DND-41 (cell line): Measurements from ENCODE around the gene SPATA18.

Experiments used
- ATAC-seq: fragments of 200-7000 bp; cut with Tn5 transposase; 3 replicates; pipeline ENCODE4 v1.9.1; 2021; ENCODE audit warnings: low read depth; ENCODE audit not compliant: insufficient read depth
- DNase-seq: peaks from one replicate; pipeline ENCODE4 v3.0.0-alpha.2; 2020
- H2AFZ ChIP-seq: 2 replicates; pipeline ENCODE4 v1.6.0; 2012; ENCODE audit warnings: low read depth, low read length
- H3K27ac ChIP-seq: 2 replicates; pipeline ENCODE4 v1.5.1; 2012; ENCODE audit warnings: low read length, inconsistent platforms
- H3K27me3 ChIP-seq: fragments of 200-600 bp; sonication (generic); 2 replicates; pipeline ENCODE4 v1.6.0; 2012; ENCODE audit warnings: low read length, mild to moderate bottlenecking, inconsistent platforms; ENCODE audit not compliant: insufficient read depth, poor library complexity
- H3K36me3 ChIP-seq: 2 replicates; pipeline ENCODE4 v1.5.1; 2012; ENCODE audit warnings: low read length, inconsistent platforms; ENCODE audit not compliant: insufficient read depth
- H3K4me1 ChIP-seq: 2 replicates; pipeline ENCODE4 v1.5.1; 2012; ENCODE audit warnings: mild to moderate bottlenecking, low read length; ENCODE audit not compliant: insufficient read depth
- H3K4me2 ChIP-seq: 2 replicates; pipeline ENCODE4 v1.6.0; 2012; ENCODE audit warnings: mild to moderate bottlenecking, moderate library complexity, low read length, inconsistent platforms; ENCODE audit not compliant: insufficient read depth
- H3K4me3 ChIP-seq, 2 experiments: fragments of 200-600 bp in 1 of 2; shearing (Covaris generic) in 1 of 2; 2 replicates each; pipeline ENCODE4 v1.5.1; 2012 to 2016; ENCODE audit warnings: inconsistent platforms in 2 of 2, low read length in 2 of 2, mild to moderate bottlenecking in 2 of 2, low read depth in 1 of 2, moderate library complexity in 1 of 2
- H3K79me2 ChIP-seq: 2 replicates; pipeline ENCODE4 v1.6.0; 2012; ENCODE audit warnings: low read length, inconsistent platforms; ENCODE audit not compliant: insufficient read depth
- H3K9ac ChIP-seq: 2 replicates; pipeline ENCODE4 v1.6.0; 2012; ENCODE audit warnings: low read depth, mild to moderate bottlenecking, inconsistent platforms, low read length, moderate library complexity
- H3K9me3 ChIP-seq: 2 replicates; pipeline ENCODE4 v1.5.1; 2012; ENCODE audit warnings: low read length, moderate library complexity, mild to moderate bottlenecking, inconsistent platforms; ENCODE audit not compliant: insufficient read depth, severe bottlenecking
- H4K20me1 ChIP-seq: 2 replicates; pipeline ENCODE4 v1.6.0; 2012; ENCODE audit warnings: low read length; ENCODE audit not compliant: insufficient read depth
- CTCF ChIP-seq: IDR thresholded peaks from 2 replicates; pipeline ENCODE4 v1.5.1; 2012; ENCODE audit warnings: borderline replicate concordance, low read length, moderate library complexity, mild to moderate bottlenecking; ENCODE audit not compliant: poor library complexity, severe bottlenecking; ENCODE audit errors: extremely low read depth
- EZH2 ChIP-seq: IDR thresholded peaks from 3 replicates; pipeline ENCODE4 v1.6.1; 2012; ENCODE audit warnings: borderline replicate concordance, low read depth, mild to moderate bottlenecking, moderate library complexity, low read length, inconsistent platforms; ENCODE audit not compliant: severe bottlenecking

The SPATA18 gene

GRCh38 chr4:52143815-52144214 is 92.7 kb downstream of the SPATA18 start:
- Histone ChIP-seq H3K4me3 (no peak overlapping the region), H3K9me3 (no peaks in the 10 kb centered on the region), H3K4me2 (no peak overlapping the region), H2AFZ (no peak overlapping the region), H3K9ac (no peak overlapping the region), H4K20me1 (no peaks in the 10 kb centered on the region), H3K36me3 (no peaks in the 10 kb centered on the region), H3K4me1 (no peaks in the 10 kb centered on the region), H3K27ac (no peak overlapping the region), H3K27me3 (no peaks in the 10 kb centered on the region), H3K79me2 (no peaks in the 10 kb centered on the region)
- TF ChIP-seq EZH2 (no peak), CTCF (no peak)
- DNase-seq = no peak
- no peak for ATAC-seq

- H4K20me1 ChIP-seq = no peaks in the 10 kb centered on the region
- H3K27me3 ChIP-seq = no peaks in the 10 kb centered on the region
- ATAC-seq = no peak
- H3K9ac ChIP-seq = no peak overlapping the region
- no peak overlapping the region for H3K27ac ChIP-seq
- H3K4me1 ChIP-seq = no peaks in the 10 kb centered on the region
- no peak overlapping the region for H3K4me3 ChIP-seq
- H3K36me3 ChIP-seq = no peaks in the 10 kb centered on the region
- H3K9me3 ChIP-seq = no peaks in the 10 kb centered on the region
- H2AFZ ChIP-seq = no peak overlapping the region
- no peak overlapping the region for H3K4me2 ChIP-seq
- TF ChIP-seq EZH2 = no peak
- TF ChIP-seq CTCF = no peak
- no peaks in the 10 kb centered on the region for H3K79me2 ChIP-seq
- DNase-seq = no peak
Observed at GRCh38 chr4:52144372-52144771, 93.3 kb downstream of the SPATA18 start.
